ENCODE data around the gene JAKMIP2.

DNA sequence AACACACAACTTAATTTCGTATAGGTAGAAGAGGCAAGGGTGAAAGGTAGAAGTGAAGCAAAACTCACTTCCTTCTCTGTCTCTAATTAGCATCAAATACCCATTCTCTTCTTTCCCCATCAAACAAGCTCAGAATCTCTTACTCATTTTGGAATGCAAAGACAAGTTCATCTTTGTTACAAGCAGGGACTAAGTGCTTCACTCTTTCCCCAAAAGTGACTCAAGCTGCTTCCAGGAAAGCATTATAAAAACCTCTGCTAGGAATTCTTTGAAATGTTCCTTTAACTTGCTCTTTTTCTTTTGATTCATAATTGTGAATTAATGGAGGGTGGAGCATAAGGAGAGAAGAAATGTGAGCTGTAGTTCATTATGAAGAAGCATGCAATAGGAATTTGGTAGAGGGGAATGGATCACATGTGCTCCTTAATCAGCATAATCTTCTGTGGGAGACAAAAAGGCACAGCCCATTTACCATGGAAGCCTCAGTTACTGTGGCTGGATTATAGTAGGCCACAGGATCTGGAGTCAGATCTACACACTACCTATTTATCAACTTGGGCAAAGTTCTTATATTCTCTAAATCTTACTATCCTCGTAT, 163.1 kb downstream of the JAKMIP2 start:
- TF ChIP-seq POLR2A (IDR thresholded peaks at IDR 0.05) = no peak
- no peak for TF ChIP-seq CTCF (IDR thresholded peaks at IDR 0.05)

Measured in Peyer's patch (tissue), 4 donors.